ENCODE data around the gene ERI3. TPM values are rescaled to one million over a fixed set of nuclear protein-coding genes. Genes with fewer than 3 reads are reported as not detected.

The ERI3 gene
- total and polyA plus RNA-seq, 2 of the 13 experiments (the other 11 are each of a cell fraction or from before 2014, with no cell fraction given), result 35.6 to 35.9 TPM

GRCh38 chr1:44377925-44378784 is 23.1 kb upstream of the ERI3 start:
- BruUV-seq (replicated peaks), result no TSS peak
- H3K27me3 ChIP-seq (ENCODE audit: control insufficient read depth in 1 of 2, insufficient read depth in 2 of 2, low read length in 2 of 2), result peaks cover 0 to 4% of the 10 kb centered on the region in 2 experiments; a peak in 2 of 5 replicates
- no peaks in the 10 kb centered on the region for H3K9me3 ChIP-seq (ENCODE audit: low read length)
- peak; percentile 67 for DNase-seq (ENCODE audit: low spot score)
- in situ Hi-C loops (cut with HindIII; ENCODE audit: extremely low pct_ligation_motif_present, low pct_unique_long_range_greater_than_20kb) (loop anchor here (5.0 kb wide), 1 partner anchor 219 kb away; no protein-coding TSS in a partner anchor), intact Hi-C loops (cut with micrococcal nuclease; ENCODE audit: unreplicated experiment) (loop anchor here (1.0 to 2.0 kb wide), 2 partner anchors 217 to 275 kb away; no protein-coding TSS in a partner anchor)
- peak; percentile 85 for ATAC-seq
- H3K4me2 ChIP-seq (ENCODE audit: low read depth, low read length), result peak overlapping the region; percentile 34
- CTCF ChIA-PET (ENCODE audit: low intra/inter-chr PET ratio, low total read pairs), result interaction anchor here (1.2 to 3.1 kb wide), 3 partner anchors 123 to 217 kb away, joined by 3 to 44 read pairs (median 11); no protein-coding TSS in a partner anchor
- WGBS (ENCODE audit: low lambda C conversion rate), result 22% methylated on average over 9 of the region's 12 CpGs
- H3K36me3 ChIP-seq (replicated peaks in 1 of 2; ENCODE audit: control insufficient read depth in 1 of 2, insufficient read depth in 2 of 2, low read length in 2 of 2), result no peaks in the 10 kb centered on the region
- POLR2A ChIA-PET, result interaction anchor here (1.2 kb wide), 1 partner anchor 253 kb away, joined by 3 read pairs; no protein-coding TSS in a partner anchor
- H3K4me1 ChIP-seq (ENCODE audit: insufficient read depth, low read length), result peaks cover 11% of the 10 kb centered on the region
- no peaks in the 10 kb centered on the region for H3K79me2 ChIP-seq (ENCODE audit: insufficient read depth, low read length)
- no peak overlapping the region for H3K27ac ChIP-seq (ENCODE audit: extremely low read length, insufficient read depth, low read length)
- no peak overlapping the region; a peak in 1 of 6 replicates for H3K4me3 ChIP-seq (replicated peaks in 1 of 3; ENCODE audit: insufficient read depth in 1 of 3, low read depth in 2 of 3, low read length in 3 of 3)
- H2AFZ ChIP-seq (ENCODE audit: low read length), result no peak overlapping the region
- no peak overlapping the region for H3K9ac ChIP-seq (ENCODE audit: insufficient read depth, low read depth, low read length)
- H4K20me1 ChIP-seq (ENCODE audit: insufficient read depth, low read length), result no peaks in the 10 kb centered on the region
- peak; percentile 51 for FAIRE-seq
- no peak for TF ChIP-seq HDAC2 (CRISPR knock-in tag; IDR thresholded peaks at IDR 0.05)
- TF ChIP-seq, protein P1, sequence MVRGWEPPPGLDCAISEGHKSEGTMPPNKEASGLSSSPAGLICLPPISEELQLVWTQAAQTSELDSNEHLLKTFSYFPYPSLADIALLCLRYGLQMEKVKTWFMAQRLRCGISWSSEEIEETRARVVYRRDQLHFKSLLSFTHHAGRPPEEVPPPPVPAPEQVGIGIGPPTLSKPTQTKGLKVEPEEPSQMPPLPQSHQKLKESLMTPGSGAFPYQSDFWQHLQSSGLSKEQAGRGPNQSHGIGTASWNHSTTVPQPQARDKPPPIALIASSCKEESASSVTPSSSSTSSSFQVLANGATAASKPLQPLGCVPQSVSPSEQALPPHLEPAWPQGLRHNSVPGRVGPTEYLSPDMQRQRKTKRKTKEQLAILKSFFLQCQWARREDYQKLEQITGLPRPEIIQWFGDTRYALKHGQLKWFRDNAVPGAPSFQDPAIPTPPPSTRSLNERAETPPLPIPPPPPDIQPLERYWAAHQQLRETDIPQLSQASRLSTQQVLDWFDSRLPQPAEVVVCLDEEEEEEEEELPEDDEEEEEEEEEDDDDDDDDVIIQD (CRISPR knock-in tag; IDR thresholded peaks at IDR 0.05; ENCODE audit: low read depth), result 0 out of 2 replicates have a peak, but pooled peaks have one; percentile 32
- no peak for TF ChIP-seq NBN (conservative IDR thresholded peaks at IDR 0.05)
- TF ChIP-seq KDM5B (CRISPR knock-in tag; IDR thresholded peaks at IDR 0.05; ENCODE audit: borderline replicate concordance), result 0 out of 2 replicates have a peak, but pooled peaks have one; percentile 29
- TF ChIP-seq MIER2 (CRISPR knock-in tag; IDR thresholded peaks at IDR 0.05), result no peak
- 0 out of 2 replicates have a peak, but pooled peaks have one; percentile 18 for TF ChIP-seq SAP130 (CRISPR knock-in tag; IDR thresholded peaks at IDR 0.05; ENCODE audit: low read depth)
- no peak for TF ChIP-seq CHD4 (IDR thresholded peaks at IDR 0.05; ENCODE audit: borderline replicate concordance, low read length)
- TF ChIP-seq GATAD2A (CRISPR knock-in tag; IDR thresholded peaks at IDR 0.05), result peak; percentile 34; the same call in 1 of the 2 replicates
- no peak for TF ChIP-seq ZNF747 (CRISPR knock-in tag; IDR thresholded peaks at IDR 0.05; ENCODE audit: borderline replicate concordance)
- TF ChIP-seq ZNF274 (CRISPR knock-in tag; IDR thresholded peaks at IDR 0.05), result no peak
- 0 out of 2 replicates have a peak, but pooled peaks have one; percentile 30 for TF ChIP-seq ZSCAN31 (CRISPR knock-in tag; IDR thresholded peaks at IDR 0.05; ENCODE audit: low read depth)
- no peak for TF ChIP-seq ZMAT5 (CRISPR knock-in tag; IDR thresholded peaks at IDR 0.05; ENCODE audit: borderline replicate concordance, low read depth)
- TF ChIP-seq ZNF83 (CRISPR knock-in tag; IDR thresholded peaks at IDR 0.05; ENCODE audit: borderline replicate concordance), result no peak
- TF ChIP-seq SMAD1 (CRISPR knock-in tag; IDR thresholded peaks at IDR 0.05; ENCODE audit: borderline replicate concordance, low read depth), result no peak
- peak; percentile 36; the same call in 1 of the 2 replicates for TF ChIP-seq YEATS2 (CRISPR knock-in tag; IDR thresholded peaks at IDR 0.05; ENCODE audit: borderline replicate concordance)
- TF ChIP-seq, protein P2, sequence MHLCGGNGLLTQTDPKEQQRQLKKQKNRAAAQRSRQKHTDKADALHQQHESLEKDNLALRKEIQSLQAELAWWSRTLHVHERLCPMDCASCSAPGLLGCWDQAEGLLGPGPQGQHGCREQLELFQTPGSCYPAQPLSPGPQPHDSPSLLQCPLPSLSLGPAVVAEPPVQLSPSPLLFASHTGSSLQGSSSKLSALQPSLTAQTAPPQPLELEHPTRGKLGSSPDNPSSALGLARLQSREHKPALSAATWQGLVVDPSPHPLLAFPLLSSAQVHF (CRISPR knock-in tag; IDR thresholded peaks at IDR 0.05), result no peak
- TF ChIP-seq, protein P3, sequence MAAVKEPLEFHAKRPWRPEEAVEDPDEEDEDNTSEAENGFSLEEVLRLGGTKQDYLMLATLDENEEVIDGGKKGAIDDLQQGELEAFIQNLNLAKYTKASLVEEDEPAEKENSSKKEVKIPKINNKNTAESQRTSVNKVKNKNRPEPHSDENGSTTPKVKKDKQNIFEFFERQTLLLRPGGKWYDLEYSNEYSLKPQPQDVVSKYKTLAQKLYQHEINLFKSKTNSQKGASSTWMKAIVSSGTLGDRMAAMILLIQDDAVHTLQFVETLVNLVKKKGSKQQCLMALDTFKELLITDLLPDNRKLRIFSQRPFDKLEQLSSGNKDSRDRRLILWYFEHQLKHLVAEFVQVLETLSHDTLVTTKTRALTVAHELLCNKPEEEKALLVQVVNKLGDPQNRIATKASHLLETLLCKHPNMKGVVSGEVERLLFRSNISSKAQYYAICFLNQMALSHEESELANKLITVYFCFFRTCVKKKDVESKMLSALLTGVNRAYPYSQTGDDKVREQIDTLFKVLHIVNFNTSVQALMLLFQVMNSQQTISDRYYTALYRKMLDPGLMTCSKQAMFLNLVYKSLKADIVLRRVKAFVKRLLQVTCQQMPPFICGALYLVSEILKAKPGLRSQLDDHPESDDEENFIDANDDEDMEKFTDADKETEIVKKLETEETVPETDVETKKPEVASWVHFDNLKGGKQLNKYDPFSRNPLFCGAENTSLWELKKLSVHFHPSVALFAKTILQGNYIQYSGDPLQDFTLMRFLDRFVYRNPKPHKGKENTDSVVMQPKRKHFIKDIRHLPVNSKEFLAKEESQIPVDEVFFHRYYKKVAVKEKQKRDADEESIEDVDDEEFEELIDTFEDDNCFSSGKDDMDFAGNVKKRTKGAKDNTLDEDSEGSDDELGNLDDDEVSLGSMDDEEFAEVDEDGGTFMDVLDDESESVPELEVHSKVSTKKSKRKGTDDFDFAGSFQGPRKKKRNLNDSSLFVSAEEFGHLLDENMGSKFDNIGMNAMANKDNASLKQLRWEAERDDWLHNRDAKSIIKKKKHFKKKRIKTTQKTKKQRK (IDR thresholded peaks at IDR 0.05; ENCODE audit: low read length), result no peak
- TF ChIP-seq ZNF567 (CRISPR knock-in tag; IDR thresholded peaks at IDR 0.05; ENCODE audit: borderline replicate concordance), result no peak
